Endothelial cell of umbilical vein (primary cell): Measurements from ENCODE around the gene GLRA1. TPM values are rescaled to one million over a fixed set of nuclear protein-coding genes. Genes with fewer than 3 reads are reported as not detected.

Experiments
- BruUV-seq: library from RNA; stranded (reverse); fragments of 400-500 nt; replicated peaks from 2 replicates; lab custom pipeline; 2021; lab: Mats Ljungman, UMichigan
- CTCF ChIA-PET: fragments of 300-600, 350-600 bp; sonication (Branson Sonifier 250); formaldehyde crosslinking; loops from one replicate; lab custom pipeline; 2021; ENCODE audit warnings: antibody characterized with exemption, inconsistent platforms; lab: Charles Lee
- POLR2A ChIA-PET: fragments of 300-600, 350-600 bp; sonication (Branson Sonifier 250); formaldehyde crosslinking; loops from one replicate; lab custom pipeline; 2021; ENCODE audit warnings: antibody characterized with exemption, inconsistent platforms; lab: Charles Lee
- DNase-seq: peaks from one replicate; pipeline ENCODE4 v3.0.0-alpha.2; 2011; ENCODE audit warnings: low read depth, low spot score
- FAIRE-seq: peaks from 2 replicates; lab custom pipeline; 2011; peaks lifted over from hg19 to GRCh38; lab: Jason Lieb, UNC
- H2AFZ ChIP-seq: 2 replicates; pipeline ENCODE4 v1.6.0; 2012; ENCODE audit warnings: low read depth, low read length, control low read depth, inconsistent platforms
- H3K27ac ChIP-seq: 2 replicates; pipeline ENCODE4 v1.5.1; 2011; ENCODE audit warnings: low read depth, mild to moderate bottlenecking, control low read depth, low read length, moderate library complexity; ENCODE audit not compliant: insufficient read depth
- H3K27me3 ChIP-seq, 2 experiments: 2 replicates each; pipeline versions ENCODE4 v1.6.0 to v1.6.1; 2011; ENCODE audit warnings: low read length in 2 of 2, mixed read lengths in 1 of 2; ENCODE audit not compliant: control insufficient read depth in 2 of 2, insufficient read depth in 2 of 2
- H3K36me3 ChIP-seq, 2 experiments: 2 replicates in 1 of 2; 3 replicates in 1 of 2; pipeline ENCODE4 v1.5.1; 2011; ENCODE audit warnings: low read length in 2 of 2, mild to moderate bottlenecking in 1 of 2, moderate library complexity in 1 of 2; ENCODE audit not compliant: control insufficient read depth in 2 of 2, insufficient read depth in 2 of 2; ENCODE audit errors: extremely low read depth in 1 of 2
- H3K4me1 ChIP-seq: 3 replicates; pipeline ENCODE4 v1.5.1; 2011; ENCODE audit warnings: mild to moderate bottlenecking, low read length; ENCODE audit not compliant: control insufficient read depth, insufficient read depth; ENCODE audit errors: extremely low read depth
- H3K4me2 ChIP-seq: 2 replicates; pipeline ENCODE4 v1.6.1; 2011; ENCODE audit warnings: low read length, control low read depth, mixed read lengths; ENCODE audit not compliant: insufficient read depth
- H3K4me3 ChIP-seq, 3 experiments: fragments of 200-600 bp in 1 of 3; sonication (generic), shearing (Covaris generic) in 1 of 3; replicated peaks in 1 of 3; 2 replicates each; pipeline ENCODE4 v1.5.1; 2011 to 2016; ENCODE audit warnings: control low read depth in 3 of 3, low read length in 3 of 3, mild to moderate bottlenecking in 2 of 3, inconsistent platforms in 1 of 3, low read depth in 1 of 3, moderate library complexity in 1 of 3; ENCODE audit not compliant: insufficient read depth in 1 of 3
- H3K79me2 ChIP-seq: 2 replicates; pipeline ENCODE4 v1.6.0; 2012; ENCODE audit warnings: low read length, inconsistent platforms; ENCODE audit not compliant: control insufficient read depth, insufficient read depth
- H3K9ac ChIP-seq: replicated peaks from 2 replicates; pipeline ENCODE3; 2011; ENCODE audit warnings: low read length, control low read depth; ENCODE audit not compliant: insufficient read depth; ENCODE audit errors: extremely low read depth
- H3K9me1 ChIP-seq: replicated peaks from 3 replicates; pipeline ENCODE4 v1.6.0; 2011; ENCODE audit warnings: mild to moderate bottlenecking, low read length; ENCODE audit not compliant: control insufficient read depth, insufficient read depth; ENCODE audit errors: extremely low read depth
- H3K9me3 ChIP-seq: replicated peaks from 2 replicates; pipeline ENCODE4 v1.5.1; 2012; ENCODE audit warnings: low read length, inconsistent platforms; ENCODE audit not compliant: control insufficient read depth, insufficient read depth
- H4K20me1 ChIP-seq: replicated peaks from 2 replicates; pipeline ENCODE3; 2011; ENCODE audit warnings: mild to moderate bottlenecking, low read length; ENCODE audit not compliant: control insufficient read depth, insufficient read depth; ENCODE audit errors: extremely low read depth
- CTCF ChIP-seq, 2 donors: IDR thresholded peaks; 1 replicate in 1 of 2; 2 replicates in 1 of 2; pipeline ENCODE4 v1.5.1; 2011; ENCODE audit warnings: low read length in 2 of 2, mild to moderate bottlenecking in 2 of 2, moderate library complexity in 2 of 2, control low read depth in 1 of 2, inconsistent platforms in 1 of 2, low read depth in 1 of 2; ENCODE audit not compliant: insufficient read depth in 1 of 2; ENCODE audit errors: extremely low read depth in 1 of 2
- FOS ChIP-seq: IDR thresholded peaks from 2 replicates; pipeline ENCODE4 v1.6.1; 2011; ENCODE audit warnings: mild to moderate bottlenecking, low read length, moderate library complexity, borderline replicate concordance; ENCODE audit not compliant: insufficient read depth
- GATA2 ChIP-seq: IDR thresholded peaks from 2 replicates; pipeline ENCODE4 v1.7.0; 2011; ENCODE audit warnings: low read depth, mild to moderate bottlenecking, moderate library complexity, mixed read lengths, low read length; ENCODE audit not compliant: insufficient read length, insufficient read depth
- JUN ChIP-seq: IDR thresholded peaks from 2 replicates; pipeline ENCODE4 v1.6.1; 2011; ENCODE audit warnings: borderline replicate concordance, low read depth; ENCODE audit not compliant: insufficient read length, insufficient read depth
- MYC ChIP-seq: IDR thresholded peaks from one replicate; pipeline ENCODE4 v1.6.1; 2011; ENCODE audit warnings: mild to moderate bottlenecking, low read depth, low read length
- POLR2A ChIP-seq: IDR thresholded peaks from 2 replicates; pipeline ENCODE4 v1.6.1; 2012; ENCODE audit warnings: low read depth, mild to moderate bottlenecking, control low read depth, low read length
- POLR2AphosphoS5 ChIP-seq: IDR thresholded peaks from 2 replicates; pipeline ENCODE4 v1.6.1; 2012; ENCODE audit warnings: low read depth, mild to moderate bottlenecking, control low read depth, low read length, moderate library complexity; ENCODE audit not compliant: insufficient read depth
- dilution Hi-C: fragments of 300-500 bp; cut with MboI; formaldehyde crosslinking; loops from one replicate; pipeline ENCODE4 v1.15.0; 2019; ENCODE audit warnings: low sequenced_read_pairs; ENCODE audit not compliant: extremely low pct_ligation_motif_present
- intact Hi-C: fragments of 100-400 bp; cut with micrococcal nuclease; formaldehyde crosslinking; loops from one replicate; pipeline ENCODE4 v1.10.0; 2022
- polyA plus RNA-seq, 4 experiments: library from polyadenylated mRNA; depleted of rRNA in 3 of 4; stranded (reverse) in 3 of 4; unstranded in 1 of 4; fragments of >200 nt; gene quantifications; 2 replicates each; pipeline versions ENCODE4 v1.2.1 to v1.2.3, GENCODE V29; 2011 to 2012; ENCODE audit warnings: missing spikeins in 1 of 4
- total RNA-seq: library from RNA; stranded (reverse); gene quantifications from 2 replicates; pipeline ENCODE4 v1.2.3, GENCODE V29; 2021
- TF ChIP-seq, protein P1 (sequence below): IDR thresholded peaks from 2 replicates; pipeline ENCODE4 v1.6.1; 2011; ENCODE audit not compliant: insufficient read depth, insufficient read length

Gene GLRA1
- total and polyA plus RNA-seq, 2 donors (not counting 3 experiments of a cell fraction or from before 2014, with no cell fraction given), result not detected

GRCh38 chr5:151966046-151966445 is 41.4 kb upstream of the GLRA1 start:
- Histone ChIP-seq H2AFZ (no peak overlapping the region), H3K9me1 (no peaks in the 10 kb centered on the region), H3K36me3 (no peaks in the 10 kb centered on the region), H3K9ac (no peak overlapping the region), H4K20me1 (no peaks in the 10 kb centered on the region), H3K27me3 (no peaks in the 10 kb centered on the region), H3K4me1 (no peaks in the 10 kb centered on the region), H3K79me2 (no peaks in the 10 kb centered on the region), H3K4me3 (no peak overlapping the region), H3K27ac (no peak overlapping the region), H3K9me3 (no peaks in the 10 kb centered on the region), H3K4me2 (no peak overlapping the region)
- BruUV-seq, result no TSS peak
- TF ChIP-seq GATA2, result no peak
- TF ChIP-seq POLR2A, result no peak
- TF ChIP-seq, protein P1, sequence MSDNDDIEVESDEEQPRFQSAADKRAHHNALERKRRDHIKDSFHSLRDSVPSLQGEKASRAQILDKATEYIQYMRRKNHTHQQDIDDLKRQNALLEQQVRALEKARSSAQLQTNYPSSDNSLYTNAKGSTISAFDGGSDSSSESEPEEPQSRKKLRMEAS, result no peak
- intact Hi-C loops, result no loop called here
- ChIA-PET POLR2A (no interaction called here), CTCF (no interaction called here)
- dilution Hi-C loops, result no loop called here
- FAIRE-seq, result no peak
- DNase-seq, result no peak

DNA sequence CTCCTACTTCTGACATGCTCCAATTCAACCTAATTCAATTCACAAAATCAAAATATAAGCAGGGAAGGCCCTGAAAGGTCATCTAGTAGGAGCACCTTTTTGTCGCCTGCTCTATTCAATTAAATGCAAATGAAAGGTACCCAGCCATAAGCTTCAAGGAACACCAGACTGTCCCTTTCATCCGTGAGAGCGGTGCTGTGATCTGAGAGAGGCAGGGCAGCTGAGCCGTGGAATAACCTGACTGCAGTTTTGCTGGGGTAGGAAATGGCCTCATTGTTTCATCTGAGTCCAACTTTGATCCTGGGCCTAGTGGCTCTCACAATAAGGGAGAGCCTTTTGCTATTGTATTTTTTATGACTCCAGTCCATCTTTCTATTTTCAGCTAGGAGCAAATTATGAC is 39.8 kb upstream of the GLRA1 start:
- no peak overlapping the region for H3K4me3 ChIP-seq
- no peaks in the 10 kb centered on the region for H3K79me2 ChIP-seq
- dilution Hi-C loops (no loop called here), intact Hi-C loops (no loop called here)
- H3K4me2 ChIP-seq, result no peak overlapping the region
- no peaks in the 10 kb centered on the region for H3K9me3 ChIP-seq
- H3K4me1 ChIP-seq, result no peaks in the 10 kb centered on the region
- no peaks in the 10 kb centered on the region for H3K27me3 ChIP-seq
- no peak for FAIRE-seq
- TF ChIP-seq CTCF (IDR thresholded peaks at IDR 0.05; ENCODE audit: extremely low read depth in 1 of 2, insufficient read depth in 1 of 2, low read depth in 1 of 2, low read length in 2 of 2), result no peak
- no peak for TF ChIP-seq JUN
- TF ChIP-seq POLR2A, result no peak
- no peak for TF ChIP-seq GATA2
- no peak for TF ChIP-seq POLR2AphosphoS5
- no peak for TF ChIP-seq FOS
- TF ChIP-seq, protein P1, result no peak
- no peak for TF ChIP-seq MYC
- no peaks in the 10 kb centered on the region for H4K20me1 ChIP-seq
- ChIA-PET CTCF (no interaction called here), POLR2A (no interaction called here)
- no peaks in the 10 kb centered on the region for H3K9me1 ChIP-seq
- H3K9ac ChIP-seq, result no peak overlapping the region
- H3K36me3 ChIP-seq, result no peaks in the 10 kb centered on the region
- no peak overlapping the region for H2AFZ ChIP-seq
- BruUV-seq, result no TSS peak
- DNase-seq, result no peak
- no peak overlapping the region for H3K27ac ChIP-seq
